Gastroesophageal sphincter (tissue), 3 donors: ENCODE results near the gene MSL1.

Experiments
- CTCF ChIP-seq, 4 experiments: fragments of 200-600 bp in 2 of 4; fragments of 450-650 bp in 2 of 4; sonication (generic) in 1 of 4; IDR thresholded peaks; one replicate each; pipeline ENCODE4 v1.5.1; 2017 to 2019; ENCODE audit warnings: antibody characterized with exemption in 4 of 4, mild to moderate bottlenecking in 2 of 4, moderate library complexity in 2 of 4
- EP300 ChIP-seq: sonication (generic); formaldehyde crosslinking; IDR thresholded peaks from one replicate; pipeline ENCODE4 v1.6.1; 2017; ENCODE audit warnings: antibody characterized with exemption, mild to moderate bottlenecking
- POLR2A ChIP-seq, 2 donors: fragments of 450-650 bp; IDR thresholded peaks; one replicate each; pipeline ENCODE4 v1.6.1; 2017; ENCODE audit warnings: antibody characterized with exemption in 2 of 2, mild to moderate bottlenecking in 2 of 2, moderate library complexity in 1 of 2
- POLR2AphosphoS5 ChIP-seq: sonication (generic); formaldehyde crosslinking; IDR thresholded peaks from one replicate; pipeline ENCODE4 v1.6.1; 2017; ENCODE audit warnings: antibody characterized with exemption

- TF ChIP-seq CTCF (IDR thresholded peaks at IDR 0.05) (no peak), POLR2AphosphoS5 (no peak), POLR2A (IDR thresholded peaks at IDR 0.05) (no peak), EP300 (no peak)
Observed at GRCh38 chr17:40101367-40102210, 20.2 kb upstream of the MSL1 start.
